Tracheal epithelial cell (primary cell): ENCODE results near the gene TACR3. TPM values are rescaled to one million over a fixed set of nuclear protein-coding genes. Genes with fewer than 3 reads are reported as not detected.

Experiments used
- total RNA-seq: library from RNA; depleted of rRNA; stranded (reverse); fragments of >200 nt; gene quantifications from 2 replicates; pipeline ENCODE4 v1.2.1, GENCODE V29; 2014

Gene TACR3, protein sequence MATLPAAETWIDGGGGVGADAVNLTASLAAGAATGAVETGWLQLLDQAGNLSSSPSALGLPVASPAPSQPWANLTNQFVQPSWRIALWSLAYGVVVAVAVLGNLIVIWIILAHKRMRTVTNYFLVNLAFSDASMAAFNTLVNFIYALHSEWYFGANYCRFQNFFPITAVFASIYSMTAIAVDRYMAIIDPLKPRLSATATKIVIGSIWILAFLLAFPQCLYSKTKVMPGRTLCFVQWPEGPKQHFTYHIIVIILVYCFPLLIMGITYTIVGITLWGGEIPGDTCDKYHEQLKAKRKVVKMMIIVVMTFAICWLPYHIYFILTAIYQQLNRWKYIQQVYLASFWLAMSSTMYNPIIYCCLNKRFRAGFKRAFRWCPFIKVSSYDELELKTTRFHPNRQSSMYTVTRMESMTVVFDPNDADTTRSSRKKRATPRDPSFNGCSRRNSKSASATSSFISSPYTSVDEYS
- not detected in 2 replicates for total RNA-seq

DNA sequence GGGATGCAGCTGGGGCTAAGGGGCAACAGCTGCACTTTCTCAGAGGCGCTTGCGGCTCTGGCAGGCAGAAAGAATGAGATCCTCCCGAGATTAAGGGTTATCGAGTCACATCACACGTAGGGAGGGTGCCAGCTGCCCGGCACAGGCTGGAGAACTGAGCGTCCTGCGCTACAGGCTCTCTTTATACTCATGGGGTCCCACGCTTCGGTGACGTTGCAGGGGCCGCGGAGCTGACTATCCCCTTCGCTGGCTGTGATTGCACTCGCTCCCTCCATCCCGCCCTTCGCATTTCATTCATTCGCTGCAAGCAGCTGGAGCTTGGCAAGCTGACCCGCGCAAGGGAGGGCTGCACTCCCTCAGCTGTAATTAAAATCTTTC, at the start of gene TACR3:
Gene TACR3, minus strand, starts transcription at position 156 of the 378 bp plus-strand sequence. CDS start 310 bp downstream, outside the sequence.

